HepG2 (cell line): ENCODE measurements around the gene UTP4. TPM values are rescaled to one million over a fixed set of nuclear protein-coding genes. Genes with fewer than 3 reads are reported as not detected.

Experiments used
- AGO1 ChIP-seq: fragments of 200-400 bp; formaldehyde crosslinking; IDR thresholded peaks from 2 replicates; pipeline ENCODE4 v1.6.1; 2017; ENCODE audit warnings: mild to moderate bottlenecking, low read depth, low read length, moderate library complexity; ENCODE audit not compliant: poor library complexity, severe bottlenecking
- BORCS8-MEF2B ChIP-seq: sonication (generic); formaldehyde crosslinking; IDR thresholded peaks from 2 replicates; pipeline ENCODE4 v1.8.0; 2022; ENCODE audit warnings: mild to moderate bottlenecking, missing genetic modification reagents
- CEBPB ChIP-seq: IDR thresholded peaks from 2 replicates; pipeline ENCODE4 v1.6.1; 2011; ENCODE audit warnings: low read depth, low read length, improper control_type of control experiment, borderline replicate concordance
- CSRNP2 ChIP-seq: sonication (generic); formaldehyde crosslinking; conservative IDR thresholded peaks from 2 replicates; pipeline ENCODE4 v1.8.0; 2022; ENCODE audit warnings: low read depth, missing genetic modification reagents
- GATAD1 ChIP-seq: IDR thresholded peaks from 2 replicates; pipeline ENCODE4 v1.6.1; 2016; ENCODE audit warnings: missing genetic modification reagents, missing compliant biosample characterization
- GFI1 ChIP-seq: sonication (generic); formaldehyde crosslinking; IDR thresholded peaks from 2 replicates; pipeline ENCODE4 v1.5.0; 2020; ENCODE audit warnings: missing genetic modification reagents, mild to moderate bottlenecking, borderline replicate concordance
- GTF3A ChIP-seq: sonication (generic); formaldehyde crosslinking; conservative IDR thresholded peaks from 2 replicates; pipeline ENCODE4 v1.4.0; 2020; ENCODE audit warnings: mild to moderate bottlenecking, missing genetic modification reagents
- HDAC2 ChIP-seq: sonication (generic); formaldehyde crosslinking; IDR thresholded peaks from 2 replicates; pipeline ENCODE4 v1.4.0; 2020; ENCODE audit warnings: missing genetic modification reagents
- HMGXB4 ChIP-seq, 2 experiments: sonication (generic) in 1 of 2; formaldehyde crosslinking in 1 of 2; IDR thresholded peaks; 2 replicates each; pipeline versions ENCODE4 v1.4.0 to v1.6.1; 2018 to 2020; ENCODE audit warnings: missing genetic modification reagents in 2 of 2, borderline replicate concordance in 1 of 2, low read depth in 1 of 2, mild to moderate bottlenecking in 1 of 2, missing biosample characterization in 1 of 2
- HNRNPL ChIP-seq: fragments of 200-400 bp; formaldehyde crosslinking; IDR thresholded peaks from 2 replicates; pipeline ENCODE4 v1.6.1; 2017; ENCODE audit warnings: mild to moderate bottlenecking, low read depth, low read length
- KDM1A ChIP-seq: IDR thresholded peaks from 2 replicates; pipeline ENCODE4 v1.6.1; 2016; ENCODE audit warnings: missing compliant biosample characterization
- MED8 ChIP-seq: sonication (generic); formaldehyde crosslinking; IDR thresholded peaks from 2 replicates; pipeline ENCODE4 v1.8.1; 2023; ENCODE audit warnings: mild to moderate bottlenecking, missing genetic modification reagents; ENCODE audit not compliant: insufficient replicate concordance
- NFE2 ChIP-seq: sonication (generic); formaldehyde crosslinking; IDR thresholded peaks from 2 replicates; pipeline ENCODE4 v1.4.0; 2020; ENCODE audit warnings: missing genetic modification reagents
- NRL ChIP-seq: sonication (generic); formaldehyde crosslinking; IDR thresholded peaks from 2 replicates; pipeline ENCODE4 v1.5.0; 2020; ENCODE audit warnings: missing genetic modification reagents, mild to moderate bottlenecking, moderate library complexity, borderline replicate concordance
- TP53 ChIP-seq: sonication (generic); formaldehyde crosslinking; conservative IDR thresholded peaks from 2 replicates; pipeline ENCODE4 v1.4.0; 2020; ENCODE audit warnings: missing genetic modification reagents
- USF2 ChIP-seq, 2 experiments: sonication (generic) in 1 of 2; formaldehyde crosslinking in 1 of 2; IDR thresholded peaks; 2 replicates each; pipeline versions ENCODE4 v1.5.1 to v1.6.1; 2011 to 2020; ENCODE audit warnings: borderline replicate concordance in 1 of 2, low read depth in 1 of 2, low read length in 1 of 2, mild to moderate bottlenecking in 1 of 2, missing genetic modification reagents in 1 of 2, moderate library complexity in 1 of 2
- ZNF616 ChIP-seq: sonication (generic); formaldehyde crosslinking; IDR thresholded peaks from 2 replicates; pipeline ENCODE4 v1.5.0; 2020; ENCODE audit warnings: low read depth, mild to moderate bottlenecking, missing genetic modification reagents
- ZNF703 ChIP-seq: sonication (generic); formaldehyde crosslinking; IDR thresholded peaks from 2 replicates; pipeline ENCODE4 v1.5.1; 2020; ENCODE audit warnings: missing genetic modification reagents, mild to moderate bottlenecking, moderate library complexity, borderline replicate concordance
- ZSCAN9 ChIP-seq: IDR thresholded peaks from 2 replicates; pipeline ENCODE4 v1.6.1; 2016; ENCODE audit warnings: borderline replicate concordance
- polyA plus RNA-seq, 8 experiments: library from polyadenylated mRNA; depleted of rRNA in 3 of 8; stranded (reverse) in 7 of 8; unstranded in 1 of 8; fragments of >200 nt; fragmentation: Illumina TruSeq in 4 of 8; extraction: Trizol in 4 of 8; gene quantifications; 2 replicates each; pipeline versions ENCODE4 v1.2.1 to v1.2.3, GENCODE V29; 2011 to 2016; ENCODE audit warnings: low read depth in 4 of 8, missing spikeins in 1 of 8, mixed read lengths in 1 of 8; ENCODE audit not compliant: insufficient read depth in 1 of 8
- total RNA-seq, 5 experiments: library from RNA; depleted of rRNA; stranded (reverse); fragments of >200 nt; fragmentation: Illumina TruSeq; extraction: Trizol; gene quantifications; 2 replicates each; pipeline ENCODE4 v1.2.3, GENCODE V29; 2016; ENCODE audit warnings: low read depth in 1 of 5
- TF ChIP-seq, protein P1 (sequence below): sonication (generic); formaldehyde crosslinking; IDR thresholded peaks from 2 replicates; pipeline ENCODE4 v1.4.0; 2020; ENCODE audit warnings: missing genetic modification reagents

Gene UTP4
- total and polyA plus RNA-seq, 2 of the 13 experiments (the other 11 are each of a cell fraction or from before 2014, with no cell fraction given) = 30.0 to 85.8 TPM

- TF ChIP-seq NFE2 (CRISPR knock-in tag) = no peak
- TF ChIP-seq GFI1 (CRISPR knock-in tag) = peak; percentile 61; the same call in 1 of the 2 replicates
- TF ChIP-seq CEBPB = no peak
- 0 out of 2 replicates have a peak, but pooled peaks have one; percentile 23 for TF ChIP-seq USF2 (IDR thresholded peaks at IDR 0.05; ENCODE audit: low read depth, low read length)
- TF ChIP-seq USF2 (CRISPR knock-in tag; IDR thresholded peaks at IDR 0.05; ENCODE audit: borderline replicate concordance) = 0 out of 2 replicates have a peak, but pooled peaks have one; percentile 37
- TF ChIP-seq ZNF703 (CRISPR knock-in tag) = no peak
- TF ChIP-seq ZSCAN9 = 0 out of 2 replicates have a peak, but pooled peaks have one; percentile 36
- no peak for TF ChIP-seq GTF3A
- peak; percentile 66; the same call in 1 of the 2 replicates for TF ChIP-seq CSRNP2 (CRISPR knock-in tag)
- TF ChIP-seq BORCS8-MEF2B (CRISPR knock-in tag) = peak; percentile 84
- TF ChIP-seq, protein P1, sequence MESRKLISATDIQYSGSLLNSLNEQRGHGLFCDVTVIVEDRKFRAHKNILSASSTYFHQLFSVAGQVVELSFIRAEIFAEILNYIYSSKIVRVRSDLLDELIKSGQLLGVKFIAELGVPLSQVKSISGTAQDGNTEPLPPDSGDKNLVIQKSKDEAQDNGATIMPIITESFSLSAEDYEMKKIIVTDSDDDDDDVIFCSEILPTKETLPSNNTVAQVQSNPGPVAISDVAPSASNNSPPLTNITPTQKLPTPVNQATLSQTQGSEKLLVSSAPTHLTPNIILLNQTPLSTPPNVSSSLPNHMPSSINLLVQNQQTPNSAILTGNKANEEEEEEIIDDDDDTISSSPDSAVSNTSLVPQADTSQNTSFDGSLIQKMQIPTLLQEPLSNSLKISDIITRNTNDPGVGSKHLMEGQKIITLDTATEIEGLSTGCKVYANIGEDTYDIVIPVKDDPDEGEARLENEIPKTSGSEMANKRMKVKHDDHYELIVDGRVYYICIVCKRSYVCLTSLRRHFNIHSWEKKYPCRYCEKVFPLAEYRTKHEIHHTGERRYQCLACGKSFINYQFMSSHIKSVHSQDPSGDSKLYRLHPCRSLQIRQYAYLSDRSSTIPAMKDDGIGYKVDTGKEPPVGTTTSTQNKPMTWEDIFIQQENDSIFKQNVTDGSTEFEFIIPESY (CRISPR knock-in tag) = peak; percentile 29; the same call in 1 of the 2 replicates
- TF ChIP-seq HDAC2 (CRISPR knock-in tag) = peak; percentile 50
- TF ChIP-seq TP53 (CRISPR knock-in tag) = 0 out of 2 replicates have a peak, but pooled peaks have one; percentile 37
- TF ChIP-seq HMGXB4 (CRISPR knock-in tag; IDR thresholded peaks at IDR 0.05; ENCODE audit: borderline replicate concordance in 1 of 2, low read depth in 1 of 2) = peak in 1 of 2 experiments; percentile 26; a peak in 2 of 4 replicates
- TF ChIP-seq ZNF616 = 0 out of 2 replicates have a peak, but pooled peaks have one; percentile 59
- peak; percentile 69; the same call in 1 of the 2 replicates for TF ChIP-seq NRL (CRISPR knock-in tag)
- TF ChIP-seq GATAD1 (CRISPR knock-in tag) = no peak
- 0 out of 2 replicates have a peak, but pooled peaks have one; percentile 41 for TF ChIP-seq HNRNPL
- no peak for TF ChIP-seq AGO1
- TF ChIP-seq MED8 (CRISPR knock-in tag) = no peak
- TF ChIP-seq KDM1A (CRISPR knock-in tag) = no peak
Measured at GRCh38 chr16:69089091-69089910, 43.1 kb upstream of the UTP4 start (continued).
